BLaER1 (cell line): ENCODE results near the gene ABCA3.

Source experiments
- H3K27ac ChIP-seq: shearing (Covaris generic); formaldehyde crosslinking; 2 replicates; pipeline ENCODE4 v1.8.1; 2022
- H3K27me3 ChIP-seq: shearing (Covaris generic); formaldehyde crosslinking; 2 replicates; pipeline ENCODE4 v1.8.1; 2022
- H3K36me3 ChIP-seq: shearing (Covaris generic); formaldehyde crosslinking; 2 replicates; pipeline ENCODE4 v1.8.1; 2022
- H3K4me1 ChIP-seq: shearing (Covaris generic); formaldehyde crosslinking; 2 replicates; pipeline ENCODE4 v1.8.1; 2022
- H3K4me2 ChIP-seq: shearing (Covaris generic); formaldehyde crosslinking; 2 replicates; pipeline ENCODE4 v1.8.1; 2022
- H3K4me3 ChIP-seq: shearing (Covaris generic); formaldehyde crosslinking; 2 replicates; pipeline ENCODE4 v1.8.1; 2022
- H3K9ac ChIP-seq: shearing (Covaris generic); formaldehyde crosslinking; 2 replicates; pipeline ENCODE4 v1.8.1; 2022
- H3K9me3 ChIP-seq: shearing (Covaris generic); formaldehyde crosslinking; 2 replicates; pipeline ENCODE4 v1.8.1; 2022
- H4K20me1 ChIP-seq: shearing (Covaris generic); formaldehyde crosslinking; 2 replicates; pipeline ENCODE4 v1.8.1; 2022
- Cebpa-rat ChIP-seq: shearing (Covaris generic); IDR thresholded peaks from 2 replicates; pipeline ENCODE4 v1.8.1; 2022

ABCA3 gene

DNA sequence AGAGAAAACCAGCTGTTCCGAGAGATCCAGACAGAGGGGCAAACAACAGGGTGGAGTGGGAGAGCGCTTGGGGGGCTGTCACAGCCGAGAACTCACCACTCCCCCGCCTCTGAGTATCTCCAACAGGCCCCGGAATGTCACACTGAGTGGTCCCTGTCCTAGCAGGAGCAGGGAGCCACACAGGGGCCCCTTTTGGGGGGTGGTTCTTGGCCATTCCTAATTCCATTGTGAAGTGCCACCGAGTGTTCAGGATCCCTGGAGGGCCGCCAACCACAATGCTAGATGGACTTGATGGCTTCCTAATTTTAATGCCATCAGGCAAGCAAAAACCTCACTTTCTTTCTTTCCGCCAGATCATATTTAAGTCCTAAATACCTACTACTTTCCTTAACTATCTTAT, 16.8 kb downstream of the ABCA3 start:
- Histone ChIP-seq H3K9me3 (no peaks in the 10 kb centered on the region), H3K4me1 (peaks cover 21% of the 10 kb centered on the region), H3K27me3 (no peaks in the 10 kb centered on the region), H3K4me2 (no peak overlapping the region), H3K27ac (no peak overlapping the region), H3K9ac (no peak overlapping the region), H3K36me3 (peaks cover 56% of the 10 kb centered on the region; the same call in 1 of the 2 replicates), H4K20me1 (no peaks in the 10 kb centered on the region; the same call in 1 of the 2 replicates), H3K4me3 (no peak overlapping the region)
- TF ChIP-seq Cebpa-rat = no peak

DNA sequence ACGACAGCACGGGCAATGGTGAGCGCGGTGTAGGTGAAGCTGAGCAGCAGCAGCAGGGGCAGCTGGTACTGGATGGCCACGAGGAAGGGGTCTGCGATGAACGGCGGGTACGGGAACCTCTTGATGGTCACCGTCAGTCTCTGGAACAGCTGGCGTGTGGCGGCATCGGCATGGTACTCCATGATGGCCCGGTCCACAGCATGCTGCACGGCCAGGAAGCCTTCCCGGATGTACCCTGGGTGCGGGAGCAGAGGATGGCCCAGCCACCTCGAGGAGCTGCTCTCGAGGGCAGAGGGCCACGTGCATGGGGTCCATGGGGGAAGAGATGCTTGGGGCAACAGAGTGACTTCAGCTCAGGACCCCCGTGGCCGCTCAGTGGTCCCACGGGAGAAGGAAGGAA, 20.9 kb downstream of the ABCA3 start:
- H3K27ac ChIP-seq = no peak overlapping the region
- TF ChIP-seq Cebpa-rat = no peak
- no peak overlapping the region for H3K4me3 ChIP-seq
- peak overlapping the region; percentile 17; the same call in 1 of the 2 replicates for H3K4me2 ChIP-seq
- H3K9ac ChIP-seq = no peak overlapping the region
- H3K4me1 ChIP-seq = peaks cover 13% of the 10 kb centered on the region
- H3K9me3 ChIP-seq = no peaks in the 10 kb centered on the region
- no peaks in the 10 kb centered on the region for H3K27me3 ChIP-seq
- peaks cover 28% of the 10 kb centered on the region; the same call in 1 of the 2 replicates for H3K36me3 ChIP-seq
- no peaks in the 10 kb centered on the region for H4K20me1 ChIP-seq

DNA sequence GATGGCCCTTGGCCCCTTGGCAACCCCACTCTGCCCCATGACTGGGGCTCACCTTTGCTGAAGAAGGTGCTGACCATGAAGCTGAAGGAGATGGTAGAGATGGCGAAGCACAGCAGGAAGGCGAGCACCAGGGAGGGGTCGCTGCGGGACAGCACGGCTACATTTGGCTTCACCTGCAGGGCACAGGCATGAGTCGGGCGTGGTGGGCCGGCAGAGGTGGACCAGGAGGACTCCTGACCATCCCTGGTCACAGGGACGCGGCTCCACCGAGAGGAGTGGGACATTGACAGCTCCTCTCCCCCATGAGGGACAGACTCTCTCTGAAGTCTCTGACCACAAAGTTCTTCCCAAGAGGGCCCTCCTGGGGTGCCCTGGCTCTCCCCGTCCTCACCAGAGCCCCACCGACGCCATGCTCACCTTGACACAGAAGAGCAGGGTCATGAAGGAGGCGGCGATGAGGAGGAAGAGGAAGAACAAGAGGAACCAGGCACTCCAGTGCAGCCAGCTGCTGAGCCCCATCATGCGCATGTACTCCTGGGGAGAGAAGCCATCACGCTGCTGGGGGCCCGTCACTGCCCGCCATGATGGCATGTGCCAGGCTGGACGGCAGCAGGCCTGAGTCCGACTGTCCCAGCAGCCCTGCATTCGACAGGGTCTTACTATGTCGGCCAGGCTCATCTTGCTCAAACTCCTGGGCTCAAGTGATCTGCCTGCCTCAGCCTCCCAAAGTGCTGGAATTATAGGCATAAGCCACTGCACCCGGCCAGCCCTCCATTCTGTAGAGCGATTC, 23.1 kb downstream of the ABCA3 start:
- no peak overlapping the region for H3K4me2 ChIP-seq
- peaks cover 16% of the 10 kb centered on the region; the same call in 1 of the 2 replicates for H3K36me3 ChIP-seq
- no peaks in the 10 kb centered on the region for H4K20me1 ChIP-seq
- H3K9ac ChIP-seq = no peak overlapping the region
- H3K4me3 ChIP-seq = no peak overlapping the region
- no peak for TF ChIP-seq Cebpa-rat
- H3K27ac ChIP-seq = no peak overlapping the region
- no peaks in the 10 kb centered on the region for H3K9me3 ChIP-seq
- peaks cover 14% of the 10 kb centered on the region for H3K4me1 ChIP-seq
- no peaks in the 10 kb centered on the region for H3K27me3 ChIP-seq

DNA sequence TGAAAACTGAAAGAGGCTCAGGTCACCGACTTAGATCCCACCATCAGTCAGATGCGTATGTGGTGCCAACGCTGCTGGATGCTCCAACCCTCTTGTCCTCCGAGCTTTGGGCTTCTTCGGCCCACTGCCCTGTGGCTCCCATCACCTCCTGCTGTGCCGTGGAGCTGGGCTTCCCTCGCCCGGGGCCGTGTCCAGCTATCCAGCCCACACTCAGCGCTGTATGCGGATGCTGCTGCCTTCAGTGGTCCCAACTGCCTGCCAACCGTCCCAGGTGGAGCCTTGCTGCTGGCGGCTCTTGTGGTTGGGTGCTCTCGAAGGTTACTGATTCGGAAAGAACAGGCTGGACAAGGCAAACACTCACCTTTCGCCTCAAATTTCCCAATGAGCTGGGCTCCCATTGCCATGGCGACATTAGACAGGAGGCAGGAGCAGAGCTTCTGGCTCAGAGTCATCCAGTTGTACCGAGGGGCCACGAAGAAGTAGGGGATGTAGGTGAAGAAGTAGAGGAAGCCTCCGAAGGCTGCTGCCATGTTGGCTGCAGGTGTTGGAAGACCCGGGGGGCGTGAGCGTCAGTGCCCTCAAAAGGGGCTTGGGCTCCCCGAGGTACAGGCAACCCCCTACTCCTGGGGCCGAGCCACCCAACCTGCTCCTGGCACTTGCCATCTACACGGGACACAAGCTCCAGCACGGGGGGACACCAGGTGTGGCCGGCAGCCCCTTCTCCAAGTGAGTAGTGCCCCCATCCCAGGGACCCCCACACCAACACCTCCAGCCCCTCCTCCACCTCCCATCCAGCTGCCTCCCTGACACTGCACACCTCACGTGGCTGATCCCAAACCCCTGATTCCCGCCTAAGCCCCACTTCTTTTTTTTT, 32.2 kb downstream of the ABCA3 start:
- no peak overlapping the region for H3K4me2 ChIP-seq
- H4K20me1 ChIP-seq = no peaks in the 10 kb centered on the region
- peaks cover 15% of the 10 kb centered on the region; the same call in 1 of the 2 replicates for H3K36me3 ChIP-seq
- H3K27me3 ChIP-seq = no peaks in the 10 kb centered on the region
- no peaks in the 10 kb centered on the region for H3K4me1 ChIP-seq
- no peak overlapping the region for H3K9ac ChIP-seq
- H3K4me3 ChIP-seq = no peak overlapping the region
- H3K9me3 ChIP-seq = no peaks in the 10 kb centered on the region
- no peak for TF ChIP-seq Cebpa-rat
- H3K27ac ChIP-seq = no peak overlapping the region

DNA sequence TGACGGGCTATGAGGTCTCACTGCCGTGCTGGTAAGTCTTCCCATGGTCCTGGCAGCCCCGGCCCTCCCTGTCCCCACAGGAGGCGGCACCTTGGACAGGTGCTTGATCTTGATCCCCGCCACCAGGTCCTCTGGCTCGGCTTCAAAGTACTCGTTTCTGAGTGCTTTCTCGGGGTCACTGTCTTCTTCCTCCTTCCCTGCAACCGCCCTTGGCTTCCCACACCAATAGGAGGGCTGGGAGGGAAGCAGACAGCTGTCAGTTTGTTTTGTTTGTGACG, 40.7 kb downstream of the ABCA3 start:
- Histone ChIP-seq H3K9me3 (no peaks in the 10 kb centered on the region), H3K36me3 (peaks cover 14% of the 10 kb centered on the region; the same call in 1 of the 2 replicates), H3K4me1 (peaks cover 17% of the 10 kb centered on the region), H3K4me2 (peak overlapping the region; percentile 12; the same call in 1 of the 2 replicates), H3K9ac (peak overlapping the region; percentile 38; the same call in 1 of the 2 replicates), H3K4me3 (no peak overlapping the region), H4K20me1 (no peaks in the 10 kb centered on the region), H3K27me3 (no peaks in the 10 kb centered on the region), H3K27ac (no peak overlapping the region)
- no peak for TF ChIP-seq Cebpa-rat

DNA sequence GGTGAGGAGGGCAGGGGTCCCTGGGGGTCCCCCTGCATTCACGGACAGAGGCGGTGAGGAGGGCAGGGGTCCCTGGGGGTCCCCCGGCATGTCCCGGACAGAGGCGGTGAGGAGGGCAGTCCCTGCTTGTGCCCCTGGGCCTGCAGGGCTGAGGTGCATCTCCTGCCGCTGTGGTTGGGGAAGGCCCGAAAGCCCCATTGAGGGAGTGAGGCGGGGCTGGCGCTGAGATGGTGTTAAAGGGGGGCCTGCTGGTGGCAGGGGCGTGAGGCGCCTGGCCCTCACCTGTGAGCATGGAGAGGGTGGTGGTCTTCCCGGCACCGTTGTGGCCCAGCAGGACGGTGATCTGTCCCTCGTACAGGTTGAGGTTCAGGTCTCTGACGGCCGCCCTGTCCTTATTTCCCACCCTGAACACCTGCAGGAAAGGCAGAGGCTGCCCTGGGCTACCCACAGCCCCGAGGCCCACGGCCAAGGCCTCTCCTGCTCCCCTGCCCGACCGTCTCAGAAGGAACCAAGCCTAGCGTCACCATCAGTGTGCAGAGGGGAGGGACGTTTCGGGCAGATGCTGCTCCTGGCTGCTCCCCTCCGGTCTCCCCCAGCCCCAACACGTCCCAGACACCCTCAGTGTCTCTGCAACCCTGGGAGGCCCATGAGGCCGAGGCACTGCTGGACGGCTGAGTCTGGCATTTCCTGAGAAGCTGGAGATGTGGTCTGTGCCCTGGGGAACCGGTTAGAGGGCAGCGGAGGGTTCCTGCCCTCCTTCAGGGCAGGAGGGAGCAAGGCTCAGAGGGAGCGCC, 41.2 kb downstream of the ABCA3 start:
- Histone ChIP-seq H3K27me3 (no peaks in the 10 kb centered on the region), H4K20me1 (no peaks in the 10 kb centered on the region), H3K9ac (peak overlapping the region; percentile 38; the same call in 1 of the 2 replicates), H3K4me3 (no peak overlapping the region), H3K4me2 (peak overlapping the region; percentile 12; the same call in 1 of the 2 replicates), H3K4me1 (peaks cover 17% of the 10 kb centered on the region), H3K36me3 (peaks cover 16% of the 10 kb centered on the region; the same call in 1 of the 2 replicates), H3K27ac (no peak overlapping the region), H3K9me3 (no peaks in the 10 kb centered on the region)
- no peak for TF ChIP-seq Cebpa-rat

DNA sequence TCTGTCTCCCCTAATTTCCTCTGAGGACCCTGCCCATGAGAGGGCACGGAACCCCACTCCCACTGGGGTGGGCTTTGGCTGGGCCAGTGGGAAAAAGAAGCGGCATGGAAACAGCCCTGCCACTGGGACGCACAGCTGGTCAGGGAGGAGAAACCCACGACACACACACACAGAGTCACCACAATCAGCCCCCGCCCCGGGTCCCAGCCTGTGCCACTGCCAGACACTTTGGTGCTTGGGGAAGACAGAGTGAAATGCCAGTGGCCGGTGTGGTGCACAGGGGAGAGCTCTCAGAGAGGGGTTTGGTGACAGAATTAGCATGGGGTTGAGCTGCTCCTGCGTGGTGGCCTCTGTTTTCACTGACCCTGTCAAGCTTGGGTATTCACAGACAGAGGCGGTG, 41.9 kb downstream of the ABCA3 start:
- no peak overlapping the region for H3K4me3 ChIP-seq
- no peaks in the 10 kb centered on the region for H4K20me1 ChIP-seq
- peaks cover 11% of the 10 kb centered on the region; the same call in 1 of the 2 replicates for H3K36me3 ChIP-seq
- peaks cover 17% of the 10 kb centered on the region for H3K4me1 ChIP-seq
- H3K4me2 ChIP-seq = no peak overlapping the region
- no peaks in the 10 kb centered on the region for H3K9me3 ChIP-seq
- no peak overlapping the region for H3K9ac ChIP-seq
- no peaks in the 10 kb centered on the region for H3K27me3 ChIP-seq
- H3K27ac ChIP-seq = no peak overlapping the region
- TF ChIP-seq Cebpa-rat = no peak

DNA sequence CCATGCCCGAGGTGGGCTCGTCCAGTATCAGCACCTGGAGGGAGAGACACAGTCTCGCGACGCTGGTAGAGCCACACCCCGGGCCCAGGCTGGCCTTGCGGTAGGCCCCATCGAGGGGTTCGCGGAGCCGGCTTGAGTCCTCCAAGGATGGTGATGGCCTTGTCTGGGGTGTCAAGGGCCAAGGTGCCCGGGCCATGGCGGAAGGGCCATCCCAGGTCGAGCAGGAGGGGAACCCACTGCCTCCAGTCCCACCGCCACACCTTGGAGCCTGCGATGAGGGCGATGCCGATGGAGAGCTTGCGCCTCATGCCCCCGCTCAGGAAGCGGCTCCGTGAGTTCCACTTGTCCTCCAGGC, 43.0 kb downstream of the ABCA3 start:
- no peak overlapping the region for H3K4me3 ChIP-seq
- no peak for TF ChIP-seq Cebpa-rat

DNA sequence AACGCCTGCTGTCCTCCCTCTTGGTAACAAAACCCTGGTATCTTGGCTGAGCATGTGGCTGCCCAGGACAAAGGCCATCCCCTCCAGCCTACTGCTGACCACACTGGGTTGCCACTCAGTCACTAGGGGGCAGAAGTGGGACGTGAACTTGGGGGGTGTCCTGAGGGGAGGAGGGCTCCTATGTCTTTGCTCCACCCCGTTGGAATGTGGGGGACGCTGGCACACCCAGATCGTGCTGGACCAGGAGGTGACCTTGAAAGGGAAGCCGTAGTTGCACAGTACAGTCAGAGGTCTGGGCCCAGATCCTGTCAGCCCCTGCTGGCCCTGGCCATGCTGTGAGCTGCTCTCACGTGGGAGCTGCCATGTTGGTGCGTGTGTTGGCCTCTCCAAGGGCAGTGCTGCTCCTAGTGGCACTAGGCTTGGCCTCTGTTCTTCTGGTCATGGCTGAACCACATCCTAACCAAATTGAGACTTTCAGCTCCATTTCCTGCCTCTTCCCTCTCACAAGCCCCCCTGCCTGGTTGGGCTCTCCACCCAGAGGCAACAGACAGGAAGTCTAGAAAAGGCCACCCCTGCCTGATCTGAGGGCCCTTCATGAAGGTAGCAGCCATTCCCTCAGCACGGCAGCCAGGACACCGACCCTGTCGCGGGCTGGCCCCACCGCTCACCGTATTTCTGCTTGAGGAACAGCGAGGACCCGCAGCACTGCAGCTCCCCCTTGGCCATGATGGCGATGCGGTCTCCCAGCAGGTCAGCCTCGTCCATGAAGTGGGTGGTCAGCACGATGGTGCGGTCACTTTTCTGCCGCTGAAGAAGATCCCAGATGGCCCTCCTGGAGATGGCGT, 43.6 kb downstream of the ABCA3 start:
- H3K4me2 ChIP-seq = no peak overlapping the region
- no peak overlapping the region for H3K4me3 ChIP-seq
- no peak overlapping the region for H3K27ac ChIP-seq
- peaks cover 13% of the 10 kb centered on the region; the same call in 1 of the 2 replicates for H3K36me3 ChIP-seq
- no peaks in the 10 kb centered on the region for H4K20me1 ChIP-seq
- TF ChIP-seq Cebpa-rat = no peak
- H3K4me1 ChIP-seq = peaks cover 17% of the 10 kb centered on the region
- no peaks in the 10 kb centered on the region for H3K9me3 ChIP-seq
- no peaks in the 10 kb centered on the region for H3K27me3 ChIP-seq
- no peak overlapping the region for H3K9ac ChIP-seq

More for the DNA sequence above, 43.0 kb downstream of the ABCA3 start:
- H3K9me3 ChIP-seq = no peaks in the 10 kb centered on the region
- H4K20me1 ChIP-seq = no peaks in the 10 kb centered on the region
- H3K4me1 ChIP-seq = peaks cover 17% of the 10 kb centered on the region
- H3K36me3 ChIP-seq = peaks cover 13% of the 10 kb centered on the region; the same call in 1 of the 2 replicates
- H3K4me2 ChIP-seq = no peak overlapping the region
- H3K9ac ChIP-seq = no peak overlapping the region
- no peak overlapping the region for H3K27ac ChIP-seq
- no peaks in the 10 kb centered on the region for H3K27me3 ChIP-seq
